BLaER1 (cell line): Measurements from ENCODE around the gene PNPLA5.
A peak's percentile ranks its signal among the peaks of the same experiment; 100 is the strongest.

Source experiments
- H3K27ac ChIP-seq: shearing (Covaris generic); formaldehyde crosslinking; 2 replicates; pipeline ENCODE4 v1.8.1; 2022
- H3K27me3 ChIP-seq: shearing (Covaris generic); formaldehyde crosslinking; 2 replicates; pipeline ENCODE4 v1.8.1; 2022
- H3K36me3 ChIP-seq: shearing (Covaris generic); formaldehyde crosslinking; 2 replicates; pipeline ENCODE4 v1.8.1; 2022
- H3K4me1 ChIP-seq: shearing (Covaris generic); formaldehyde crosslinking; 2 replicates; pipeline ENCODE4 v1.8.1; 2022
- H3K4me2 ChIP-seq: shearing (Covaris generic); formaldehyde crosslinking; 2 replicates; pipeline ENCODE4 v1.8.1; 2022
- H3K4me3 ChIP-seq: shearing (Covaris generic); formaldehyde crosslinking; 2 replicates; pipeline ENCODE4 v1.8.1; 2022
- H3K9ac ChIP-seq: shearing (Covaris generic); formaldehyde crosslinking; 2 replicates; pipeline ENCODE4 v1.8.1; 2022
- H3K9me3 ChIP-seq: shearing (Covaris generic); formaldehyde crosslinking; 2 replicates; pipeline ENCODE4 v1.8.1; 2022
- H4K20me1 ChIP-seq: shearing (Covaris generic); formaldehyde crosslinking; 2 replicates; pipeline ENCODE4 v1.8.1; 2022
- Cebpa-rat ChIP-seq: shearing (Covaris generic); IDR thresholded peaks from 2 replicates; pipeline ENCODE4 v1.8.1; 2022

PNPLA5 gene

DNA sequence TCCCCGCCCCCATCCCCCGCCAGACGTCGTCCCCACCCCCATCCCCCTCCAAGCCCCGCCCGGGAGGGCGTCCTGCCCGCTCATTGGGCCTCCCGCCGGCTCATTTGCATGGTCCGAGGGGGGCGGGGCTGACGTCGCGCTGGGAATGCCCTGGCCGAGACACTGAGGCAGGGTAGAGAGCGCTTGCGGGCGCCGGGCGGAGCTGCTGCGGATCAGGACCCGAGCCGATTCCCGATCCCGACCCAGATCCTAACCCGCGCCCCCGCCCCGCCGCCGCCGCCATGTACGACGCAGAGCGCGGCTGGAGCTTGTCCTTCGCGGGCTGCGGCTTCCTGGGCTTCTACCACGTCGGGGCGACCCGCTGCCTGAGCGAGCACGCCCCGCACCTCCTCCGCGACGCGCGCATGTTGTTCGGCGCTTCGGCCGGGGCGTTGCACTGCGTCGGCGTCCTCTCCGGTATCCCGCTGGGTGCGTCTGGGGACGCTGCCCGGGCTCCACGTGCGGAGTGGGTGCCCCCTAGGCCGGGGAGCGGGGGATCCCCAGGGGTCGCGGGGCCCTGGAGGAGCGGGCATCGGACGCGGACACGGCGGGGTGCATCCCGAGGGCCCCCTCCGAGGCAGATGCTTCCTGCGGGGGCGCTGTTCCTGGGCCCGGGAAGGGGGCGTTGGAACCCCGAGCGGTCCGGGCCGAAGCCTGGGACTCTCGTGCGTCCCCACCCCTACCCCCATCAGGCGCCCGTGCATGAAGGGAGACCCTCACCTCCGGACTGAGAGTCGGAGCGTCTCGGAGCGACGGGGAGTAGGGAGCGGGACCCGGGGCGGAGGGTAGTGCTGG lies 32.0 kb upstream of the PNPLA5 start, which contains the start of gene PNPLA3:
PNPLA3 (plus strand) TSS at position 175 of the 834 bp plus-strand sequence; CDS start at position 282, 107 bp downstream.
- H3K9ac ChIP-seq, result peak within 1 kb of the TSS; percentile 65; the same call in 1 of the 2 replicates

DNA sequence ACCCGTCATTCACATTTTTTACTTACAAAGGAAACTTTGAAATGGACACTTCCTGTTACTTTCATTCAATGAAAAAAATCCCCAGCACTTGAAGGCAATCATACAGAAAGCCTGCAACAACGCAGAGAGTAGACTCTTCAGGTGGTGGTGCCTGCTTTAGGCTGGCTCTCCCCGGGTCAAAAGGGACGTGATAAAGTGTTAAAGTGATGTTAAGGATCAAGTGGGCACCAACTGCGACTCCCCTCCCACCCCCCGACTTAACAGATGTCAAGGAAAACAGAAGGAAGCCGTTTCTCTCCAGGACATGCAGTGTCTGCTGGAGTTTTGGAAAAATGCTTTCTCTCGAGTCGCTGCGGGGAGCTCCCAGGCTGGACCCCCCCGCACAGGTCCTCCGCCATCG lies 31.4 kb upstream of the PNPLA5 start:
- peak overlapping the region; percentile 78 for H3K4me2 ChIP-seq
- H3K27ac ChIP-seq, result no peak overlapping the region
- H3K9ac ChIP-seq, result no peak overlapping the region
- H4K20me1 ChIP-seq, result no peaks in the 10 kb centered on the region
- peak overlapping the region; percentile 72 for H3K4me3 ChIP-seq
- TF ChIP-seq Cebpa-rat, result no peak
- H3K9me3 ChIP-seq, result no peaks in the 10 kb centered on the region
- peaks cover 14% of the 10 kb centered on the region for H3K4me1 ChIP-seq
- H3K36me3 ChIP-seq, result no peaks in the 10 kb centered on the region
- H3K27me3 ChIP-seq, result peaks cover 7% of the 10 kb centered on the region; the same call in 1 of the 2 replicates

More for the DNA sequence above, 32.0 kb upstream of the PNPLA5 start, which contains the start of gene PNPLA3:
- Histone ChIP-seq H3K27ac (no peak within 1 kb of the TSS), H3K27me3 (peaks cover 7% of the 10 kb centered on the region; the same call in 1 of the 2 replicates), H3K4me3 (peak within 1 kb of the TSS; percentile 72), H3K9me3 (no peaks in the 10 kb centered on the region), H3K36me3 (no peaks in the 10 kb centered on the region), H3K4me1 (peaks cover 14% of the 10 kb centered on the region), H4K20me1 (no peaks in the 10 kb centered on the region), H3K4me2 (peak within 1 kb of the TSS; percentile 90)
- TF ChIP-seq Cebpa-rat, result no peak

DNA sequence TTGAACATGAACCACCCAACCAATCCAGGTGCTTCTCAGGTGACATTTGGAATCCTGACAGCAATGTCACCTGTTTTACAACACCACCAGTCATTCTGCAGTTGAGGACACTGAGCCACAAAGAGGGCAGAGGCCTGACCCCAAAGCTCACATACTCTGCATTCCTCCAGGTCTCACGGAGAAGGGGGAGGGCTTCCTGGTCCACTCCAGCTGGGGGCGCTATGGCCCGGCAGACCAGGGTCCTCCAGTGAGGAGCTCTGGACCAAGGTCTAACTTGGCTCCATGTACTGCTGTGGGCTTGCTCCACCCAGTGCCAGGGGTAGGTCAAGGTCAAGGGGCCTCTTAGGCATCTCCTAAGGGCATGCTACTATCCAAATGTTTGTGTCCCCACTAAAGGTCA lies 30.3 kb upstream of the PNPLA5 start:
- Histone ChIP-seq H3K36me3 (no peaks in the 10 kb centered on the region), H3K4me2 (no peak overlapping the region), H3K9me3 (no peaks in the 10 kb centered on the region), H3K4me3 (no peak overlapping the region), H3K27ac (no peak overlapping the region), H3K4me1 (peaks cover 14% of the 10 kb centered on the region), H4K20me1 (no peaks in the 10 kb centered on the region), H3K27me3 (peaks cover 7% of the 10 kb centered on the region; the same call in 1 of the 2 replicates), H3K9ac (no peak overlapping the region)
- TF ChIP-seq Cebpa-rat, result no peak

DNA sequence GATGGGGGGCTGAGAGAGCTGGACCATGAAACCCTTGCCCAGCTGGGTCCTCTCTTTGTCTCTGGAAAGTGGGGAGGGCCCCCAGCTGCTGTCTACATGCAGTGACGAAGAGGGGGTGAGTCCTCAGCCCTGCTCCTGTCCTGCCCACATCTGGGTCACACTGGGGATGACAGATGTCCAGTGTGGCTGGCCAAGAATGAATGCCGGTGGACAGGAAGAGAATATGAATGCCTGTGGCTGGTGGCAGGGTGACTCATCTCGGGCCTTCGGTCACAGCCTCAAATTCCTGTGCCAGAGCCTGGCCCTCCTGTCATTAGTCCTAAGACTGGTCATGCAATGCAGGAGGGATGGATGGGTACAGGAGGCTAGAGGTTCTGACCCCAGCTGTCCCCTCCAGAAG lies 29.6 kb upstream of the PNPLA5 start:
- Histone ChIP-seq H3K4me3 (no peak overlapping the region), H3K4me2 (no peak overlapping the region), H3K9me3 (no peaks in the 10 kb centered on the region), H4K20me1 (no peaks in the 10 kb centered on the region), H3K9ac (no peak overlapping the region), H3K27ac (no peak overlapping the region), H3K36me3 (no peaks in the 10 kb centered on the region), H3K4me1 (peaks cover 14% of the 10 kb centered on the region), H3K27me3 (peaks cover 7% of the 10 kb centered on the region; the same call in 1 of the 2 replicates)
- no peak for TF ChIP-seq Cebpa-rat

DNA sequence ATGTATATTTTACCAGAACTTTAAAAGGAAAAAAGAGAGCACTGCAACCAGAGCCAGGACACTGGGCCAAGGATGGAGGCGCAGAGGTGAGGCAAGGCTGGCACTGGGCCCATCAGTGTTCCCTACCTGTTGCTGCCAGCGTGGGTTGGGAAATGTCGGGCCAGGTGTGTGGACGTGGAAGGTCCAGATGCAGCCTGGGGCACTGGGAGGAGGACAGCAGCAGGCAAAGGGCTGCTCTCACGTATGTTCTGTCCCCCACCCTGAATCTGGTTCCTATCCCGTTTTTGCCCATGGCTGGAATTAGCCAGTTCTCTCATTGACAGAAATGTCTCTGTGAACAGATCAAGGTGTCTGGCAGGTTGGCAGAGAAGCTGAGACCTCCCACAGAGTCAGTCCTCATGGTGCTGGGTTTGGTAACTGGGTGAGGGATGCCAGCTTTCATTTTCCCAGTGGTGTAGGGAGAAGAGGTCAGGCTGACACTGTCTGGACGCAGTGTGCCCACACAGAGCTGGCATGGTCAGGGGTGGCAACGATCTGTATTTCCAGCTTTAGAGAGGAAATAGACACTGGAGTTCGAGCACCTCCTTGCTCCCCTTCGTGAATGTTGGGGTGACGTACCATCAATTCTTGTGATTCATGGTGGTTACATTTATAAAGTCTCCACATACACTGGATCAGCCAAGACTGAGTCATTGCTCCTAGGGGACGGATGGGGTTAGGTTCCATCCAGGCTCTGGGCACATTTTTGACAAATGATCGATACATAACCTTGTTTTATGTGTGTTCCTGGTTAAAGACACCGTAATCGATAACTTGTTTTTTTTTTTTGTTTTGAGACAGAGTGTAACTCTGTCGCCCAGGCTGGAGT lies 27.5 kb upstream of the PNPLA5 start:
- Histone ChIP-seq H3K36me3 (no peaks in the 10 kb centered on the region), H3K9ac (no peak overlapping the region), H3K4me2 (no peak overlapping the region), H4K20me1 (no peaks in the 10 kb centered on the region), H3K4me3 (no peak overlapping the region), H3K27me3 (peaks cover 5% of the 10 kb centered on the region; the same call in 1 of the 2 replicates), H3K27ac (no peak overlapping the region), H3K4me1 (peaks cover 14% of the 10 kb centered on the region), H3K9me3 (no peaks in the 10 kb centered on the region)
- no peak for TF ChIP-seq Cebpa-rat

DNA sequence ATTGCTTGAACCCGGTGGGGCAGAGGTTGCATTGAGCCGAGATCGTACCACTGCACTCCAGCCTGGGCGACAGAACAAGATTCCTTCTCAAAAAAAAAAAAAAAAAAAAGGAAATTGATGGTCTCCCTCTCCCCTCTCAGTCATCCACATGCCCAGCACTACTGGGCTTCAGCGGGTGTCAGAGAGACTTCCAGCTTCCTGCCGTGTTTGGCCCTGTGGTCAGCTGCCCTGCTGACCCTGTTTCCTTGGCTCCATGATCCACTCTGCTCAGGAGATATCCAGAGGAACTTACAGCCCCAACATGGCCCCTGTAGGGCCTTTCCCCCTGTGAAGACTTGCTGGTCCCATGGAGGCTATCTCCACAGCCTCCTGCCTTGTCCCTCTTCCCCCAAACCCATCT lies 25.7 kb upstream of the PNPLA5 start:
- Histone ChIP-seq H3K4me3 (no peak overlapping the region), H3K4me2 (no peak overlapping the region), H3K9ac (no peak overlapping the region), H3K9me3 (no peaks in the 10 kb centered on the region), H3K27ac (no peak overlapping the region), H3K4me1 (no peaks in the 10 kb centered on the region), H4K20me1 (no peaks in the 10 kb centered on the region), H3K36me3 (no peaks in the 10 kb centered on the region), H3K27me3 (no peaks in the 10 kb centered on the region)
- no peak for TF ChIP-seq Cebpa-rat

DNA sequence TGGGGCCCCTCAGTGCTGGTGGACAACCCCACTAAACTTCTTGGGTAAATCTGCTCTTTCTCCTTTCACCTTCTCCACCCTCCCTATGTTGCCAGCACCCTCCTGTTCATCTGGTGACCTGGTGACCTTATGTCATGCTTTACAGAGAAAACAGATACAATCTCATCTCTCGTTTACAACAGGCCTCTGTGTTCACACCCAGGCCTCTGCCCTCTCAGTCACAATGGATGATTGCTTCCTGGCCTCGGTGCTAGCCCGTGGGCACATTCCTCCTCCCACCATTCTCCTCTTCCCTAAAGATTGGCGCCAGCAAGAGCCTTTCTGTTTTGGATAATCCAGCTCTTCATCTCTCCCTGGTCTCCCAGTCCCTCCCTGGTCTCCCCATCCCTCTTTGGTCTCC lies 19.5 kb upstream of the PNPLA5 start:
- TF ChIP-seq Cebpa-rat, result no peak
- H3K27ac ChIP-seq, result no peak overlapping the region
- H3K4me2 ChIP-seq, result no peak overlapping the region
- H3K9ac ChIP-seq, result no peak overlapping the region
- no peaks in the 10 kb centered on the region for H3K36me3 ChIP-seq
- H3K4me1 ChIP-seq, result no peaks in the 10 kb centered on the region
- no peaks in the 10 kb centered on the region for H3K9me3 ChIP-seq
- no peaks in the 10 kb centered on the region for H3K27me3 ChIP-seq
- no peaks in the 10 kb centered on the region for H4K20me1 ChIP-seq
- no peak overlapping the region for H3K4me3 ChIP-seq

DNA sequence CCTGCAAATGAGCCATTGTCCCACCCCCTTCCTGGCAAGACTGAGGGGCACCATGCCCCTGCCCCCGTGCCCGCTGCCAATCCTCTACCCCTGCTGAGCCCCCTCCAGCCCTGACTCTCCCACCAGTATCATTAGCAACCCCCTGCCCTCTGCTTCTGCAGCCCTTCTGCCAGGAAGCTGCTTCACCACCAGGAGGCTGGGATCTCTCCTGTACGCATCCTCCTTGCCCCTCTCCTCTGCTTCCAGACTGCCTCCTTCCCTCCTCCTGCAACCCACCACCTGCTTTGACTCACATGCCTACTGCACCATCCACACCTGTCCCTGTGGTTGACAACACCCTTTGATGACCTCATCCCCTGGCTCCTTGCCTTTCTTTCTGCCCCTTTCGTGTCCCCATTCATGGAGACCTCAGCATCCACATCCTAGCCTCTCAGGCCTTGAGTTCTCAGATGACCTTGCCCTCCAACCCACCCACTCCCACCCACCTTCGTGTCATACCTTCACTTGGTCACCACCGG lies 18.4 kb upstream of the PNPLA5 start:
- H4K20me1 ChIP-seq, result no peaks in the 10 kb centered on the region
- no peaks in the 10 kb centered on the region for H3K4me1 ChIP-seq
- TF ChIP-seq Cebpa-rat, result no peak
- H3K27ac ChIP-seq, result no peak overlapping the region
- no peak overlapping the region for H3K4me2 ChIP-seq
- H3K9ac ChIP-seq, result no peak overlapping the region
- H3K27me3 ChIP-seq, result no peaks in the 10 kb centered on the region
- no peaks in the 10 kb centered on the region for H3K36me3 ChIP-seq
- no peak overlapping the region for H3K4me3 ChIP-seq
- H3K9me3 ChIP-seq, result no peaks in the 10 kb centered on the region

DNA sequence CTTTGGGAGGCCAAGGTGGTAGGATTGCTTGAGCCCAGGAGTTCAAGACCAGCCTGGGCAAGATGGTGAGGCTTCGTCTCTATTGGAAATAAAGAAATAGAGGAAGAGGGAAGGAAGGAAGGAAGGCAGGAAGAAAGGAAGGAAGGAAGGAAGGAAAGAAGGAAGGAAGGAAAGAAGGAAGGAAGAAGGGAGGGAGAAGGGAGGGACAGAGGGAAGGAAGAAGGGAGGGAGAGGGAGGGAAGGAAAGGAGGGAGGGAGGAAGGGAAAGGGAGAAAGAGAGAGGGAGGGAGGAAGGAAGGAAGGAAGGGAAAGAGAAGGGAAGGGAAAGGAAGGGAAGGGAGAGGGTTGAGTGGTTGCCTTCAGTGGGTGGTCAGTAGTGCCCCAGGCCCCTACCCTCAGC lies 17.9 kb upstream of the PNPLA5 start:
- Histone ChIP-seq H3K27ac (no peak overlapping the region), H3K4me1 (no peaks in the 10 kb centered on the region), H3K9ac (no peak overlapping the region), H3K4me3 (no peak overlapping the region), H3K9me3 (no peaks in the 10 kb centered on the region), H4K20me1 (no peaks in the 10 kb centered on the region), H3K4me2 (no peak overlapping the region), H3K36me3 (no peaks in the 10 kb centered on the region), H3K27me3 (no peaks in the 10 kb centered on the region)
- no peak for TF ChIP-seq Cebpa-rat
